B cell (primary cell): Measurements from ENCODE around the gene GATA5. TPM values are rescaled to one million over a fixed set of nuclear protein-coding genes. Genes with fewer than 3 reads are reported as not detected.

Experiments
- ATAC-seq: fragments of 200-7000 bp; cut with Tn5 transposase; one replicate; pipeline ENCODE4 v1.10.0; 2021; ENCODE audit warnings: low read depth, mild to moderate bottlenecking, moderate number of reproducible peaks, moderate library complexity
- CTCF ChIA-PET: fragments of 350-600 bp; sonication (Branson Sonifier 250); formaldehyde crosslinking; loops from one replicate; lab custom pipeline; 2021; ENCODE audit warnings: antibody characterized with exemption, inconsistent platforms; lab: Charles Lee
- POLR2A ChIA-PET: fragments of 350-600 bp; sonication (Branson Sonifier 250); formaldehyde crosslinking; loops from one replicate; lab custom pipeline; 2021; ENCODE audit warnings: antibody characterized with exemption; lab: Charles Lee
- DNase-seq: peaks from one replicate; pipeline ENCODE4 v3.0.0; 2013
- H2AFZ ChIP-seq: 2 replicates; pipeline ENCODE4 v1.6.1; 2012; ENCODE audit warnings: mild to moderate bottlenecking, low read depth, low read length; ENCODE audit not compliant: insufficient read depth, poor library complexity, severe bottlenecking
- H3K27ac ChIP-seq, 2 donors: 1 replicate in 1 of 2; 2 replicates in 1 of 2; pipeline ENCODE4 v1.5.1; 2012 to 2013; ENCODE audit warnings: low read length in 2 of 2, mild to moderate bottlenecking in 2 of 2, moderate library complexity in 1 of 2
- H3K27me3 ChIP-seq, 4 experiments: fragments of 200-600 bp in 1 of 4; sonication (generic) in 1 of 4; replicated peaks in 1 of 4; 1 replicate in 2 of 4; 2 replicates in 2 of 4; pipeline versions ENCODE4 v1.6.1 to v1.7.0; 2013 to 2016; ENCODE audit warnings: low read length in 3 of 4, mild to moderate bottlenecking in 2 of 4, mixed read lengths in 1 of 4, moderate library complexity in 1 of 4; ENCODE audit not compliant: insufficient read depth in 4 of 4, control insufficient read depth in 3 of 4; ENCODE audit errors: control extremely low read depth in 1 of 4
- H3K36me3 ChIP-seq, 2 experiments: replicated peaks in 1 of 2; 1 replicate in 1 of 2; 2 replicates in 1 of 2; pipeline versions ENCODE4 v1.6.1 to v1.7.1; 2013; ENCODE audit warnings: low read length in 1 of 2; ENCODE audit not compliant: insufficient read depth in 2 of 2, control insufficient read depth in 1 of 2; ENCODE audit errors: control extremely low read depth in 1 of 2, extremely low read depth in 1 of 2
- H3K4me1 ChIP-seq, 2 donors: fragments of 200-600 bp in 1 of 2; sonication (generic) in 1 of 2; 1 replicate in 1 of 2; 2 replicates in 1 of 2; pipeline versions ENCODE4 v1.5.1 to v1.6.1; 2013 to 2017; ENCODE audit warnings: low read length in 2 of 2; ENCODE audit not compliant: control insufficient read depth in 2 of 2, insufficient read depth in 2 of 2
- H3K4me2 ChIP-seq: replicated peaks from 2 replicates; pipeline ENCODE3; 2012; ENCODE audit warnings: mild to moderate bottlenecking, low read depth, low read length; ENCODE audit not compliant: poor library complexity, severe bottlenecking
- H3K4me3 ChIP-seq, 5 experiments: fragments of 200-600 bp in 1 of 5; sonication (generic) in 1 of 5; 1 replicate in 3 of 5; 2 replicates in 2 of 5; pipeline versions ENCODE4 v1.5.1 to v1.7.0; 2011 to 2016; ENCODE audit warnings: low read length in 4 of 5, mild to moderate bottlenecking in 4 of 5, low read depth in 2 of 5, control low read depth in 1 of 5, moderate library complexity in 1 of 5; ENCODE audit not compliant: insufficient read depth in 1 of 5; ENCODE audit errors: control extremely low read depth in 1 of 5, extremely low read depth in 1 of 5
- H3K79me2 ChIP-seq: fragments of 200-600 bp; sonication (generic); one replicate; pipeline ENCODE4 v1.6.0; 2016; ENCODE audit warnings: low read length; ENCODE audit not compliant: control insufficient read depth, insufficient read depth
- H3K9ac ChIP-seq: fragments of 200-600 bp; sonication (generic); 2 replicates; pipeline ENCODE4 v1.6.1; 2017; ENCODE audit warnings: mild to moderate bottlenecking, low read length, moderate library complexity
- H3K9me3 ChIP-seq, 3 donors: one replicate each; pipeline versions ENCODE4 v1.6.1 to v1.7.1; 2013; ENCODE audit warnings: low read length in 2 of 3; ENCODE audit not compliant: control insufficient read depth in 2 of 3, insufficient read depth in 1 of 3; ENCODE audit errors: control extremely low read depth in 1 of 3
- H4K20me1 ChIP-seq: 2 replicates; pipeline ENCODE4 v1.6.0; 2012; ENCODE audit warnings: mild to moderate bottlenecking, low read length; ENCODE audit not compliant: insufficient read depth, control insufficient read depth, poor library complexity, severe bottlenecking
- H3K27ac Mint-ChIP-seq: one replicate; pipeline ENCODE4 v1.8.0; 2021; ENCODE audit warnings: mixed read lengths
- H3K27me3 Mint-ChIP-seq: one replicate; pipeline ENCODE4 v1.8.0; 2021; ENCODE audit warnings: mixed read lengths
- H3K4me1 Mint-ChIP-seq: one replicate; pipeline ENCODE4 v1.8.0; 2021; ENCODE audit warnings: mixed read lengths
- H3K4me3 Mint-ChIP-seq: one replicate; pipeline ENCODE4 v1.8.0; 2021; ENCODE audit warnings: mixed read lengths
- H3K9me3 Mint-ChIP-seq: one replicate; pipeline ENCODE4 v1.8.0; 2022; ENCODE audit warnings: mixed read lengths; ENCODE audit not compliant: insufficient read depth
- EZH2 ChIP-seq: IDR thresholded peaks from 2 replicates; pipeline ENCODE4 v1.6.1; 2012; ENCODE audit warnings: borderline replicate concordance, low read depth, mild to moderate bottlenecking, moderate library complexity, low read length; ENCODE audit not compliant: insufficient read depth, poor library complexity, severe bottlenecking
- WGBS: methylation state at CpG from one replicate; pipeline ENCODE4 v1.1.5; 2013; ENCODE audit warnings: missing lambda C conversion rate; ENCODE audit not compliant: insufficient coverage; 5-methylcytosine and 5-hydroxymethylcytosine counted together
- intact Hi-C: fragments of 100-400 bp; cut with micrococcal nuclease; formaldehyde crosslinking; loops from one replicate; pipeline ENCODE4 v1.10.0; 2022
- polyA plus RNA-seq: library from polyadenylated mRNA; depleted of rRNA; stranded (reverse); fragments of >200 nt; gene quantifications from 2 replicates; pipeline ENCODE4 v1.2.3, GENCODE V29; 2012
- total RNA-seq, 2 donors: library from RNA; stranded (reverse); fragments of 120-200 nt in 1 of 2; gene quantifications; 1 replicate in 1 of 2; 2 replicates in 1 of 2; pipeline versions ENCODE4 v1.2.3 to v1.2.4, GENCODE V29; 2013 to 2022
- TF ChIP-seq, protein P1 (sequence below): fragments of 200-600 bp; IDR thresholded peaks from one replicate; pipeline ENCODE4 v1.8.0; 2022; ENCODE audit warnings: antibody characterized with exemption, mild to moderate bottlenecking

Gene GATA5
- total and polyA plus RNA-seq, 2 donors (not counting 1 experiment from before 2014, with no cell fraction given), result not detected

DNA sequence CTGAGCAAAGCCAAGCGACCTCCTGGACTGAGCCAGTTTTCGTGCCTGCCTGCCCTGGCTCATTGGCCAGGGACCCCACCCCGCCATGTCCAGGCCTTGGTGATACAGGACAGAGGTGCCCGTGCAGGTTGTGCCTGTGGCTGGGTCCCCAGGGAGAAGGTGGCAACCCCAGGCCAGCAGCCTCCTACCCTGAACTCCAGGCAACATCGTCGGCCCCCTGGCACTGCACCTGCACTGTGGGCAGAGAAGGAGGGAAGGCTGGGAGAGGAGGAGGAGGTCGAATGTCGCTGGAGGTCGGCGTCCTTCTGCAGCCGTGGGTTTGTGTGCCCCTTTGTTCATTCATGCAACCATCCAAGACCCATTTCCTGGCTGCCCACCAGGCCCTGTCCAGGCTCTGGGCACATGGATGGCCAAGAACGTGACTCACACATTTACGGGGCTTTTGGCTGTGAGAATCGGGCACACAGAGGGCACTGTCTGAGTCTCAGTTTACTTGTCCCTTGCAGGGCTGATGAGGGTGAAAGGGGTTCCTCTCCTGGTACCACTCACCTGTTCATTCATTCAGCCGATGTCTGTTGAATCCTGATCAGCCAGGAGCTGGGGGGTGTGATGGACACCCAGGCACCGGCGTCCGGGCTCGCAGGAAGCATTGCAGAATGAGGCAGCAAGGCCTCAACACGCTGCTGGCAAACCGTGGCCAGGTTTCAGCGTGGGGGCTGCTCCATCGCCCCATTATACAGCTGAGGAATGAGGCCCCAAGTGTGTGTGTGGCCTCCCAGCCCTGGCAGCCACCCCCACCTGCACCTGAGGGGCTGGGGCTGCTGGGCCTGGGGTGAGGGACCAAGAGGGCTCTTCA is 46.1 kb downstream of the GATA5 start:
- ATAC-seq, result no peak
- Histone ChIP-seq H3K4me1 (no peaks in the 10 kb centered on the region), H3K4me2 (no peak overlapping the region), H4K20me1 (no peaks in the 10 kb centered on the region), H3K79me2 (no peaks in the 10 kb centered on the region), H2AFZ (no peak overlapping the region), H3K27ac (no peak overlapping the region), H3K9me3 (peaks cover 0 to 7% (median 0%) of the 10 kb centered on the region in 3 donors), H3K9ac (no peak overlapping the region), H3K4me3 (no peak overlapping the region), H3K27me3 (peaks cover 0 to 5% (median 0%) of the 10 kb centered on the region in 4 experiments), H3K36me3 (no peaks in the 10 kb centered on the region)
- no peaks in the 10 kb centered on the region for H3K9me3 Mint-ChIP-seq
- CTCF ChIA-PET, result interaction anchor here (0.9 kb wide), 1 partner anchor 28 kb away, joined by 3 read pairs; no protein-coding TSS in a partner anchor
- H3K4me3 Mint-ChIP-seq, result no peak overlapping the region
- H3K4me1 Mint-ChIP-seq, result no peaks in the 10 kb centered on the region
- H3K27ac Mint-ChIP-seq, result no peak overlapping the region
- WGBS, result 89% methylated on average over 16 of the region's 23 CpGs
- DNase-seq, result no peak
- intact Hi-C loops, result no loop called here
- POLR2A ChIA-PET, result no interaction called here
- no peak for TF ChIP-seq EZH2
- TF ChIP-seq, protein P1, sequence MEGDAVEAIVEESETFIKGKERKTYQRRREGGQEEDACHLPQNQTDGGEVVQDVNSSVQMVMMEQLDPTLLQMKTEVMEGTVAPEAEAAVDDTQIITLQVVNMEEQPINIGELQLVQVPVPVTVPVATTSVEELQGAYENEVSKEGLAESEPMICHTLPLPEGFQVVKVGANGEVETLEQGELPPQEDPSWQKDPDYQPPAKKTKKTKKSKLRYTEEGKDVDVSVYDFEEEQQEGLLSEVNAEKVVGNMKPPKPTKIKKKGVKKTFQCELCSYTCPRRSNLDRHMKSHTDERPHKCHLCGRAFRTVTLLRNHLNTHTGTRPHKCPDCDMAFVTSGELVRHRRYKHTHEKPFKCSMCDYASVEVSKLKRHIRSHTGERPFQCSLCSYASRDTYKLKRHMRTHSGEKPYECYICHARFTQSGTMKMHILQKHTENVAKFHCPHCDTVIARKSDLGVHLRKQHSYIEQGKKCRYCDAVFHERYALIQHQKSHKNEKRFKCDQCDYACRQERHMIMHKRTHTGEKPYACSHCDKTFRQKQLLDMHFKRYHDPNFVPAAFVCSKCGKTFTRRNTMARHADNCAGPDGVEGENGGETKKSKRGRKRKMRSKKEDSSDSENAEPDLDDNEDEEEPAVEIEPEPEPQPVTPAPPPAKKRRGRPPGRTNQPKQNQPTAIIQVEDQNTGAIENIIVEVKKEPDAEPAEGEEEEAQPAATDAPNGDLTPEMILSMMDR, result no peak
- H3K27me3 Mint-ChIP-seq, result peaks cover 29% of the 10 kb centered on the region
